H1 (cell line): ENCODE data around the gene BCAS3. TPM values are rescaled to one million over a fixed set of nuclear protein-coding genes. Genes with fewer than 3 reads are reported as not detected.

ENCODE experiments used
- CTCF ChIA-PET: fragments of 300-600 bp; sonication (Branson Sonifier 250); formaldehyde crosslinking; loops from one replicate; lab custom pipeline; 2021; ENCODE audit not compliant: partially characterized antibody; lab: Charles Lee
- POLR2A ChIA-PET: fragments of 300-600 bp; sonication (Branson Sonifier 250); formaldehyde crosslinking; loops from one replicate; lab custom pipeline; 2021; ENCODE audit warnings: inconsistent platforms; ENCODE audit not compliant: partially characterized antibody; lab: Charles Lee
- DNase-seq, 2 experiments: peaks; one replicate each; pipeline versions ENCODE4 v3.0.0 to v3.0.0-alpha.2; 2010 to 2022; ENCODE audit warnings: low spot score in 2 of 2, low read depth in 1 of 2, mixed read lengths in 1 of 2
- FAIRE-seq: peaks from 2 replicates; lab custom pipeline; 2011; peaks lifted over from hg19 to GRCh38; lab: Jason Lieb, UNC
- H2AFZ ChIP-seq: 2 replicates; pipeline ENCODE4 v1.8.1; 2012; ENCODE audit warnings: low read length, inconsistent platforms
- H2AK5ac ChIP-seq: 2 replicates; pipeline ENCODE4 v1.6.1; 2013; ENCODE audit warnings: low read depth, low read length
- H2BK120ac ChIP-seq: replicated peaks from 2 replicates; pipeline ENCODE3; 2013; ENCODE audit warnings: low read depth, low read length, inconsistent platforms
- H2BK12ac ChIP-seq: 2 replicates; pipeline ENCODE4 v1.6.1; 2013; ENCODE audit warnings: low read depth, low read length
- H2BK15ac ChIP-seq: 2 replicates; pipeline ENCODE4 v1.6.1; 2013; ENCODE audit warnings: low read length
- H2BK20ac ChIP-seq: 2 replicates; pipeline ENCODE4 v1.6.1; 2013; ENCODE audit warnings: low read length
- H2BK5ac ChIP-seq: 2 replicates; pipeline ENCODE4 v1.6.1; 2013; ENCODE audit warnings: low read depth, low read length
- H3K14ac ChIP-seq: 2 replicates; pipeline ENCODE4 v1.6.1; 2013; ENCODE audit warnings: inconsistent platforms; ENCODE audit not compliant: insufficient read length
- H3K18ac ChIP-seq: 2 replicates; pipeline ENCODE4 v1.6.1; 2013; ENCODE audit warnings: low read length; ENCODE audit errors: extremely low read depth
- H3K23ac ChIP-seq: 2 replicates; pipeline ENCODE4 v1.6.1; 2013; ENCODE audit warnings: inconsistent platforms; ENCODE audit not compliant: insufficient read length
- H3K23me2 ChIP-seq: 2 replicates; pipeline ENCODE4 v1.6.1; 2013; ENCODE audit warnings: low read depth, low read length
- H3K27ac ChIP-seq: 2 replicates; pipeline ENCODE4 v1.6.1; 2011; ENCODE audit warnings: low read depth, low read length, inconsistent platforms
- H3K27me3 ChIP-seq, 4 experiments: replicated peaks in 1 of 4; 1 replicate in 1 of 4; 2 replicates in 3 of 4; pipeline versions ENCODE4 v1.6.1 to v1.8.1; 2011 to 2013; ENCODE audit warnings: low read length in 3 of 4, mild to moderate bottlenecking in 3 of 4, inconsistent platforms in 2 of 4, mixed read lengths in 2 of 4, moderate library complexity in 1 of 4; ENCODE audit not compliant: control insufficient read depth in 3 of 4, insufficient read depth in 3 of 4; ENCODE audit errors: extremely low read depth in 1 of 4
- H3K36me3 ChIP-seq, 4 experiments: 2 replicates each; pipeline versions ENCODE4 v1.6.1 to v1.8.1; 2011 to 2013; ENCODE audit warnings: mild to moderate bottlenecking in 4 of 4, low read length in 3 of 4, moderate library complexity in 2 of 4, control low read depth in 1 of 4, inconsistent platforms in 1 of 4; ENCODE audit not compliant: insufficient read depth in 4 of 4, control insufficient read depth in 2 of 4
- H3K4ac ChIP-seq: replicated peaks from 2 replicates; pipeline ENCODE3; 2013; ENCODE audit warnings: low read length, low read depth, mixed read lengths, inconsistent platforms; ENCODE audit not compliant: insufficient read length
- H3K4me1 ChIP-seq, 4 experiments: replicated peaks in 1 of 4; 1 replicate in 1 of 4; 2 replicates in 3 of 4; pipeline versions ENCODE4 v1.6.1 to v1.8.1; 2011 to 2013; ENCODE audit warnings: low read length in 3 of 4, inconsistent platforms in 2 of 4, mixed read lengths in 1 of 4; ENCODE audit not compliant: insufficient read depth in 4 of 4, control insufficient read depth in 3 of 4
- H3K4me2 ChIP-seq, 2 experiments: 2 replicates each; pipeline versions ENCODE4 v1.6.1 to v1.8.1; 2011 to 2013; ENCODE audit warnings: low read depth in 2 of 2, low read length in 2 of 2, control low read depth in 1 of 2, inconsistent platforms in 1 of 2, mild to moderate bottlenecking in 1 of 2; ENCODE audit not compliant: insufficient read depth in 1 of 2
- H3K4me3 ChIP-seq, 4 experiments: fragments of 200-600, 300-600 bp in 1 of 4; sonication (generic), shearing (Covaris generic), sonication (Bioruptor Twin) in 1 of 4; 2 replicates each; pipeline versions ENCODE4 v1.5.1 to v1.8.1; 2011 to 2016; ENCODE audit warnings: low read length in 4 of 4, low read depth in 3 of 4, control low read depth in 2 of 4, inconsistent platforms in 2 of 4, mild to moderate bottlenecking in 2 of 4, mixed read lengths in 1 of 4, moderate library complexity in 1 of 4; ENCODE audit not compliant: insufficient read depth in 2 of 4; ENCODE audit errors: extremely low read depth in 1 of 4
- H3K56ac ChIP-seq: replicated peaks from 2 replicates; pipeline ENCODE3; 2013; ENCODE audit warnings: low read depth, mild to moderate bottlenecking, mixed read lengths, low read length, inconsistent platforms; ENCODE audit not compliant: insufficient read length
- H3K79me1 ChIP-seq: 2 replicates; pipeline ENCODE4 v1.6.1; 2013; ENCODE audit warnings: low read depth, low read length, control low read depth
- H3K79me2 ChIP-seq, 2 experiments: 2 replicates each; pipeline versions ENCODE4 v1.6.1 to v1.8.1; 2012 to 2013; ENCODE audit warnings: low read length in 2 of 2, mild to moderate bottlenecking in 2 of 2, inconsistent platforms in 1 of 2; ENCODE audit not compliant: insufficient read depth in 2 of 2, control insufficient read depth in 1 of 2
- H3K9ac ChIP-seq, 4 experiments: replicated peaks in 1 of 4; 1 replicate in 1 of 4; 2 replicates in 3 of 4; pipeline versions ENCODE4 v1.6.1 to v1.8.1; 2011 to 2013; ENCODE audit warnings: low read depth in 3 of 4, low read length in 3 of 4, control low read depth in 2 of 4, mild to moderate bottlenecking in 2 of 4, moderate library complexity in 2 of 4, inconsistent platforms in 1 of 4; ENCODE audit errors: extremely low read depth in 1 of 4
- H3K9me3 ChIP-seq, 2 experiments: 2 replicates each; pipeline versions ENCODE4 v1.6.1 to v1.8.1; 2012 to 2013; ENCODE audit warnings: mild to moderate bottlenecking in 2 of 2, moderate library complexity in 2 of 2, control low read depth in 1 of 2, inconsistent platforms in 1 of 2, low read depth in 1 of 2, low read length in 1 of 2, mixed read lengths in 1 of 2; ENCODE audit not compliant: insufficient read depth in 2 of 2
- H4K20me1 ChIP-seq, 2 experiments: replicated peaks in 1 of 2; 2 replicates each; pipeline versions ENCODE3 to v1.8.1; 2011 to 2013; ENCODE audit warnings: inconsistent platforms in 2 of 2, low read length in 2 of 2, mild to moderate bottlenecking in 1 of 2; ENCODE audit not compliant: insufficient read depth in 2 of 2, control insufficient read depth in 1 of 2
- H4K5ac ChIP-seq: 2 replicates; pipeline ENCODE4 v1.6.1; 2013; ENCODE audit warnings: low read length, low read depth, mixed read lengths, inconsistent platforms; ENCODE audit not compliant: insufficient read length
- H4K8ac ChIP-seq: 2 replicates; pipeline ENCODE4 v1.8.0; 2013; ENCODE audit warnings: mild to moderate bottlenecking, moderate library complexity, low read length, inconsistent platforms; ENCODE audit not compliant: insufficient read depth; ENCODE audit errors: extremely low read depth
- H4K91ac ChIP-seq: replicated peaks from 2 replicates; pipeline ENCODE3; 2013; ENCODE audit warnings: low read length, mixed read lengths, inconsistent platforms; ENCODE audit not compliant: insufficient read length
- CBX5 ChIP-seq: fragments of 300-800, 300-1000 bp; sonication (generic); IDR thresholded peaks from 2 replicates; pipeline ENCODE4 v1.7.1; 2016; ENCODE audit warnings: antibody characterized with exemption, low read length, low read depth
- CEBPB ChIP-seq: IDR thresholded peaks from 2 replicates; pipeline ENCODE4 v1.6.1; 2012; ENCODE audit warnings: low read depth, low read length
- EGR1 ChIP-seq: IDR thresholded peaks from 2 replicates; pipeline ENCODE4 v1.6.1; 2011; ENCODE audit warnings: low read depth, low read length, borderline replicate concordance
- GABPA ChIP-seq: IDR thresholded peaks from 2 replicates; pipeline ENCODE4 v1.6.1; 2011; ENCODE audit warnings: mild to moderate bottlenecking, low read length, moderate library complexity, borderline replicate concordance; ENCODE audit not compliant: insufficient read depth
- KDM4A ChIP-seq: IDR thresholded peaks from one replicate; pipeline ENCODE4 v1.7.1; 2012; ENCODE audit warnings: low read depth, mild to moderate bottlenecking, moderate library complexity, low read length, inconsistent platforms; ENCODE audit not compliant: severe bottlenecking
- RNF2 ChIP-seq: fragments of 200-900, 300-1000 bp; sonication (generic); IDR thresholded peaks from 2 replicates; pipeline ENCODE4 v1.7.1; 2016; ENCODE audit warnings: borderline replicate concordance, low read depth, mild to moderate bottlenecking, antibody characterized with exemption, low read length; ENCODE audit not compliant: poor library complexity, severe bottlenecking; ENCODE audit errors: missing control alignments
- SP2 ChIP-seq: IDR thresholded peaks from 2 replicates; pipeline ENCODE4 v1.6.1; 2012; ENCODE audit warnings: mild to moderate bottlenecking, low read length, inconsistent platforms
- SP4 ChIP-seq: IDR thresholded peaks from 2 replicates; pipeline ENCODE4 v1.6.1; 2012; ENCODE audit warnings: low read length, inconsistent platforms
- TBP ChIP-seq: IDR thresholded peaks from 2 replicates; pipeline ENCODE4 v1.6.1; 2011; ENCODE audit warnings: low read depth, low read length, improper control_type of control experiment
- TEAD4 ChIP-seq: IDR thresholded peaks from 2 replicates; pipeline ENCODE4 v1.6.1; 2012; ENCODE audit warnings: low read depth, low read length, inconsistent platforms, mixed read lengths
- WGBS, 2 experiments: shearing (Covaris generic) in 1 of 2; methylation state at CpG; one replicate each; pipeline versions ENCODE4 v1.1.6 to v1.1.7; 2013 to 2015; ENCODE audit warnings: low lambda C conversion rate in 2 of 2, mixed read lengths in 2 of 2, inconsistent platforms in 1 of 2, low coverage in 1 of 2, missing lambda C conversion rate in 1 of 2; ENCODE audit not compliant: insufficient replicate concordance in 2 of 2, insufficient coverage in 1 of 2, insufficient read length in 1 of 2; ENCODE audit errors: extremely low coverage in 1 of 2, missing lambda C conversion rate in 1 of 2; 5-methylcytosine and 5-hydroxymethylcytosine counted together
- polyA plus RNA-seq, 7 experiments: library from polyadenylated mRNA; depleted of rRNA in 3 of 7; stranded (reverse) in 5 of 7; unstranded in 2 of 7; fragments of >200 nt in 5 of 7; fragments of 200-250 nt in 2 of 7; gene quantifications; 1 replicate in 5 of 7; 2 replicates in 1 of 7; 4 replicates in 1 of 7; pipeline versions ENCODE4 v1.2.1 to v1.2.3, GENCODE V29; 2011 to 2013; ENCODE audit warnings: missing spikeins in 2 of 7, mixed read lengths in 2 of 7
- total RNA-seq: library from RNA; stranded (reverse); fragmentation: NEBNext Ultra II Directional; extraction: Animal tissue kit (Norgen Biotek cat#: 25700); gene quantifications from 2 replicates; pipeline ENCODE4 v1.2.1, GENCODE V29; 2021
- TF ChIP-seq, protein P1 (sequence below): IDR thresholded peaks from 2 replicates; pipeline ENCODE4 v1.6.1; 2012; ENCODE audit warnings: low read length, inconsistent platforms

Gene BCAS3
- total and polyA plus RNA-seq, 2 of the 8 experiments (the other 6 are each of a cell fraction or from before 2014, with no cell fraction given) = 9.9 to 13.3 TPM

DNA sequence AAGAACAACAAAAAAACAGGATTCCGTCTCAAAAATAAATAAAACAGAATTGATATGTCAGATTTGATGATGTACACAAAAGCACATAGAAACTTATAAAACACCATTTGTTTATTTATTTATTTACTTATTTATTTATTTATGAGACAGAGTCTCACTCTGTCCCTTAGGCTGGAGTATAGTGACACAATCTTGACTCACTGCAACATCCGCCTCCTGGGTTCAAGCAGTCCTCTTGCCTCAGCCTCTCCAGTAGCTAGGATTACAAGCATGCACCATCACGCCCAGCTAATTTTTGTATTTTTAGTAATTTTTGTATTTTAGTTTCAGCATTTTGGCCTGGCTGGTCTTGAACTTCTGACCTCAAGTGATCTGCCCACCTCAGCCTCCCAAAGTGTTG is 21.4 kb downstream of the BCAS3 start:
- Histone ChIP-seq H3K23ac (no peak overlapping the region), H2BK12ac (no peak overlapping the region), H3K79me2 (no peaks in the 10 kb centered on the region), H2BK120ac (no peak overlapping the region), H3K27me3 (no peaks in the 10 kb centered on the region), H3K14ac (no peak overlapping the region), H4K5ac (no peak overlapping the region), H4K8ac (no peak overlapping the region), H3K9ac (no peak overlapping the region), H4K20me1 (no peaks in the 10 kb centered on the region), H3K9me3 (no peaks in the 10 kb centered on the region), H3K27ac (no peak overlapping the region), H3K56ac (no peak overlapping the region), H2BK20ac (no peak overlapping the region), H2BK5ac (no peak overlapping the region), H3K4me3 (no peak overlapping the region), H3K79me1 (no peaks in the 10 kb centered on the region), H2AFZ (no peak overlapping the region), H4K91ac (no peak overlapping the region), H3K4me1 (no peaks in the 10 kb centered on the region), H3K18ac (no peak overlapping the region), H2AK5ac (no peak overlapping the region), H3K4ac (no peak overlapping the region), H2BK15ac (no peak overlapping the region), H3K23me2 (no peaks in the 10 kb centered on the region), H3K4me2 (no peak overlapping the region), H3K36me3 (no peaks in the 10 kb centered on the region)
- WGBS, 2 experiments = 85% methylated on average over 3 of the region's 3 CpGs; no CpG with 5 or more reads in 1 of the 2 experiments
- TF ChIP-seq EGR1 (no peak), GABPA (no peak), RNF2 (no peak), TEAD4 (no peak), SP4 (no peak), TBP (no peak), SP2 (no peak), CBX5 (no peak), CEBPB (no peak), KDM4A (no peak)
- TF ChIP-seq, protein P1, sequence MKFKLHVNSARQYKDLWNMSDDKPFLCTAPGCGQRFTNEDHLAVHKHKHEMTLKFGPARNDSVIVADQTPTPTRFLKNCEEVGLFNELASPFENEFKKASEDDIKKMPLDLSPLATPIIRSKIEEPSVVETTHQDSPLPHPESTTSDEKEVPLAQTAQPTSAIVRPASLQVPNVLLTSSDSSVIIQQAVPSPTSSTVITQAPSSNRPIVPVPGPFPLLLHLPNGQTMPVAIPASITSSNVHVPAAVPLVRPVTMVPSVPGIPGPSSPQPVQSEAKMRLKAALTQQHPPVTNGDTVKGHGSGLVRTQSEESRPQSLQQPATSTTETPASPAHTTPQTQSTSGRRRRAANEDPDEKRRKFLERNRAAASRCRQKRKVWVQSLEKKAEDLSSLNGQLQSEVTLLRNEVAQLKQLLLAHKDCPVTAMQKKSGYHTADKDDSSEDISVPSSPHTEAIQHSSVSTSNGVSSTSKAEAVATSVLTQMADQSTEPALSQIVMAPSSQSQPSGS = no peak
- POLR2A ChIA-PET = interaction anchor here (0.6 kb wide), 1 partner anchor 460 kb away, joined by 3 read pairs; no protein-coding TSS in a partner anchor
- CTCF ChIA-PET = no interaction called here
- no peak for FAIRE-seq
- DNase-seq = no peak
